ENCODE results near the gene C1orf115. TPM values are rescaled to one million over a fixed set of nuclear protein-coding genes. Genes with fewer than 3 reads are reported as not detected.
"Not testable (repeated sequence)": the region's sequence is repeated elsewhere in the genome, so short reads cannot be mapped to it uniquely, and the experiment has no call there.

Gene C1orf115
- total RNA-seq, 6 donors from 2014 or later: 12.6 to 33.0 (median 30.0) TPM

GRCh38 chr1:220732137-220732536 lies 42.0 kb downstream of the C1orf115 start:
- Histone ChIP-seq H3K36me3 (no peaks in the 10 kb centered on the region), H3K27ac (peak overlapping the region; percentile 79 to 90 (median 86)), H3K9me3 (no peaks in the 10 kb centered on the region), H3K4me1 (peaks cover 18 to 25% (median 19%) of the 10 kb centered on the region in 4 donors), H3K27me3 (no peaks in the 10 kb centered on the region), H3K4me3 (peak overlapping the region in 2 of 4 donors; percentile 31 to 33)
- DNase-seq (no peak), ATAC-seq (ENCODE audit: low FRiP score in 2 of 2) (no peak)
- WGBS, 2 donors: 34 to 40% methylated on average over 3 of the region's 3 CpGs
- TF ChIP-seq POLR2AphosphoS5 (IDR thresholded peaks at IDR 0.05): no peak
- no peak for TF ChIP-seq CTCF (IDR thresholded peaks at IDR 0.05)

- DNase-seq: peak in 1 of 2 donors; percentile 59
- H3K4me3 ChIP-seq: peak overlapping the region in 2 of 4 donors; percentile 31 to 33
- no peaks in the 10 kb centered on the region for H3K27me3 ChIP-seq
- peak; percentile 42 to 59 for ATAC-seq (ENCODE audit: low FRiP score in 2 of 2)
- TF ChIP-seq CTCF (IDR thresholded peaks at IDR 0.05) (no peak), POLR2A (IDR thresholded peaks at IDR 0.05) (no peak), POLR2AphosphoS5 (IDR thresholded peaks at IDR 0.05) (peak in 1 of 2 donors; percentile 3), EP300 (IDR thresholded peaks at IDR 0.05) (no peak)
- no peaks in the 10 kb centered on the region for H3K9me3 ChIP-seq
- no peaks in the 10 kb centered on the region for H3K36me3 ChIP-seq
- WGBS, 2 donors: 38 to 43% methylated on average over 7 of the region's 7 CpGs
- H3K4me1 ChIP-seq: peaks cover 18 to 25% (median 19%) of the 10 kb centered on the region in 4 donors
- peak overlapping the region; percentile 79 to 90 (median 86) for H3K27ac ChIP-seq
Observed at GRCh38 chr1:220732621-220733020, 42.5 kb downstream of the C1orf115 start.

GRCh38 chr1:220733086-220733601 lies 43.0 kb downstream of the C1orf115 start:
- Histone ChIP-seq H3K27ac (peak overlapping the region; percentile 79 to 90 (median 86)), H3K27me3 (no peaks in the 10 kb centered on the region), H3K36me3 (no peaks in the 10 kb centered on the region), H3K9me3 (no peaks in the 10 kb centered on the region), H3K4me1 (peaks cover 18 to 25% (median 19%) of the 10 kb centered on the region in 4 donors), H3K4me3 (peak overlapping the region in 2 of 4 donors; percentile 31 to 33)
- TF ChIP-seq POLR2A (IDR thresholded peaks at IDR 0.05) (no peak), EP300 (IDR thresholded peaks at IDR 0.05) (peak in 1 of 4 donors; percentile 45), POLR2AphosphoS5 (IDR thresholded peaks at IDR 0.05) (no peak), CTCF (IDR thresholded peaks at IDR 0.05) (peak; percentile 81 to 92 (median 90))
- DNase-seq: peak in 1 of 2 donors; percentile 79
- peak; percentile 95 to 96 for ATAC-seq (ENCODE audit: low FRiP score in 2 of 2)
- WGBS, 2 donors: 2 to 3% methylated on average over 10 to 15 of the region's 15 CpGs

GRCh38 chr1:220734571-220735326 lies 44.6 kb downstream of the C1orf115 start:
- H3K36me3 ChIP-seq: no peaks in the 10 kb centered on the region
- ATAC-seq (ENCODE audit: low FRiP score in 2 of 2) (peak; percentile 44 to 84), DNase-seq (no peak)
- TF ChIP-seq POLR2A (IDR thresholded peaks at IDR 0.05) (no peak), CTCF (IDR thresholded peaks at IDR 0.05) (no peak), EP300 (IDR thresholded peaks at IDR 0.05) (peak in 1 of 4 donors; percentile 62), POLR2AphosphoS5 (IDR thresholded peaks at IDR 0.05) (peak in 1 of 2 donors; percentile 16)
- no peaks in the 10 kb centered on the region for H3K27me3 ChIP-seq
- WGBS, 2 donors: 65 to 71% methylated on average over 11 of the region's 11 CpGs
- no peaks in the 10 kb centered on the region for H3K9me3 ChIP-seq
- H3K4me1 ChIP-seq: peaks cover 18 to 25% (median 19%) of the 10 kb centered on the region in 4 donors
- peak overlapping the region; percentile 7 to 60 (median 44) for H3K27ac ChIP-seq
- H3K4me3 ChIP-seq: no peak overlapping the region

GRCh38 chr1:220736283-220736682 lies 46.1 kb downstream of the C1orf115 start:
- H3K27me3 ChIP-seq; DNase-seq; H3K36me3 ChIP-seq; H3K4me3 ChIP-seq; H3K27ac ChIP-seq; ATAC-seq (ENCODE audit: low FRiP score in 2 of 2); H3K9me3 ChIP-seq: not testable (repeated sequence)
- H3K4me1 ChIP-seq: peaks cover 18 to 25% (median 19%) of the 10 kb centered on the region in 4 donors
- 95 to 98% methylated on average over 7 of the region's 7 CpGs for WGBS, 2 donors

Data from upper lobe of left lung (tissue), 6 donors.